GM23338 (cell line): ENCODE results near the gene HADHA. TPM values are rescaled to one million over a fixed set of nuclear protein-coding genes. Genes with fewer than 3 reads are reported as not detected.

ENCODE experiments used
- ATAC-seq: fragments of 200-7000 bp; cut with Tn5 transposase; 3 replicates; pipeline ENCODE4 v1.9.1; 2020
- DNase-seq: peaks from one replicate; pipeline ENCODE4 v3.0.0-alpha.2; 2015; ENCODE audit warnings: low spot score
- H2AFZ ChIP-seq: fragments of 200-600 bp; sonication (generic); 2 replicates; pipeline ENCODE4 v1.8.0; 2016; ENCODE audit warnings: antibody characterized with exemption, mild to moderate bottlenecking, moderate library complexity
- H3F3A ChIP-seq: fragments of 200-600 bp; sonication (generic); replicated peaks from 2 replicates; pipeline ENCODE4 v1.8.0; 2017; ENCODE audit warnings: antibody characterized with exemption, mixed run types, low read depth
- H3K27ac ChIP-seq: fragments of 200-600 bp; sonication (generic); 2 replicates; pipeline ENCODE4 v1.6.1; 2016; ENCODE audit warnings: low read depth
- H3K27me3 ChIP-seq: fragments of 200-600 bp; sonication (generic); 2 replicates; pipeline ENCODE4 v1.8.0; 2016; ENCODE audit warnings: mild to moderate bottlenecking, mixed run types, moderate library complexity; ENCODE audit not compliant: insufficient read depth
- H3K36me3 ChIP-seq: fragments of 200-600 bp; sonication (generic); 2 replicates; pipeline ENCODE4 v1.8.0; 2016; ENCODE audit warnings: mild to moderate bottlenecking; ENCODE audit not compliant: insufficient read depth
- H3K4me1 ChIP-seq: fragments of 200-600 bp; sonication (generic); 2 replicates; pipeline ENCODE4 v1.8.0; 2016; ENCODE audit warnings: mild to moderate bottlenecking, moderate library complexity; ENCODE audit not compliant: insufficient read depth
- H3K4me2 ChIP-seq: fragments of 200-600 bp; sonication (generic); 2 replicates; pipeline ENCODE4 v1.7.1; 2017; ENCODE audit warnings: mixed run types
- H3K4me3 ChIP-seq: fragments of 200-600 bp; sonication (generic); 2 replicates; pipeline ENCODE4 v1.6.1; 2016; ENCODE audit warnings: mixed run types
- H3K79me2 ChIP-seq: fragments of 200-600 bp; sonication (generic); replicated peaks from 2 replicates; pipeline ENCODE4 v1.8.0; 2017; ENCODE audit warnings: mild to moderate bottlenecking; ENCODE audit not compliant: insufficient read depth
- H3K9me2 ChIP-seq: fragments of 200-600 bp; sonication (generic); 2 replicates; pipeline ENCODE4 v1.8.0; 2017; ENCODE audit not compliant: insufficient read depth
- H4K20me1 ChIP-seq: fragments of 200-600 bp; sonication (generic); replicated peaks from 2 replicates; pipeline ENCODE4 v1.8.0; 2017; ENCODE audit warnings: mild to moderate bottlenecking; ENCODE audit not compliant: insufficient read depth
- H3K27ac Mint-ChIP-seq: 2 replicates; pipeline ENCODE4 v1.8.0; 2020; ENCODE audit warnings: inconsistent platforms, mild to moderate bottlenecking, moderate library complexity, mixed read lengths
- H3K27me3 Mint-ChIP-seq: 3 replicates; pipeline ENCODE4 v1.8.0; 2022; ENCODE audit warnings: low read depth, mild to moderate bottlenecking, moderate library complexity, mixed read lengths, inconsistent platforms; ENCODE audit not compliant: insufficient read depth, poor library complexity
- H3K36me3 Mint-ChIP-seq: 3 replicates; pipeline ENCODE4 v1.8.0; 2021; ENCODE audit warnings: low read depth, mild to moderate bottlenecking, inconsistent platforms, moderate library complexity, mixed read lengths
- H3K4me1 Mint-ChIP-seq: 3 replicates; pipeline ENCODE4 v1.8.0; 2020; ENCODE audit warnings: mild to moderate bottlenecking, inconsistent platforms, mixed read lengths
- H3K4me3 Mint-ChIP-seq: 3 replicates; pipeline ENCODE4 v1.8.0; 2021; ENCODE audit warnings: moderate library complexity, mild to moderate bottlenecking, inconsistent platforms, mixed read lengths
- H3K9me3 Mint-ChIP-seq: 3 replicates; pipeline ENCODE4 v1.8.0; 2020; ENCODE audit warnings: moderate library complexity, mild to moderate bottlenecking, inconsistent platforms, mixed read lengths
- EZH2 ChIP-seq: fragments of 200-600 bp; sonication (generic); IDR thresholded peaks from one replicate; pipeline ENCODE4 v1.8.0; 2017; ENCODE audit warnings: antibody characterized with exemption, mild to moderate bottlenecking, low read depth; ENCODE audit not compliant: unreplicated experiment
- EZH2phosphoT487 ChIP-seq: fragments of 200-600 bp; sonication (generic); IDR thresholded peaks from one replicate; pipeline ENCODE4 v1.8.1; 2018; ENCODE audit warnings: antibody characterized with exemption; ENCODE audit not compliant: unreplicated experiment
- NANOG ChIP-seq: IDR thresholded peaks from 2 replicates; pipeline ENCODE4 v1.6.1; 2016; ENCODE audit warnings: antibody characterized with exemption, borderline replicate concordance
- STAT1 ChIP-seq: IDR thresholded peaks from one replicate; pipeline ENCODE4 v1.6.1; 2016; ENCODE audit warnings: antibody characterized with exemption; ENCODE audit not compliant: unreplicated experiment
- ZNF114 ChIP-seq: fragments of 250-450 bp; sonication (Bioruptor Pico); IDR thresholded peaks from 2 replicates; pipeline ENCODE4 v1.5.0; 2020; ENCODE audit warnings: mild to moderate bottlenecking, moderate library complexity
- polyA plus RNA-seq: library from polyadenylated mRNA; unstranded; fragments of >200 nt; fragmentation: Nextera tagmentation; extraction: Ambion mirVana; gene quantifications from 2 replicates; pipeline ENCODE4 v1.2.1, GENCODE V29; 2016
- total RNA-seq: library from RNA; depleted of rRNA; stranded (reverse); fragments of >200 nt; shearing (Covaris generic); gene quantifications from 2 replicates; pipeline ENCODE4 v1.2.3, GENCODE V29; 2014
- TF ChIP-seq, protein P1 (sequence below): IDR thresholded peaks from 2 replicates; pipeline ENCODE4 v1.6.1; 2016; ENCODE audit warnings: antibody characterized with exemption
- TF ChIP-seq, protein P2 (sequence below): fragments of 250-450 bp; sonication (Bioruptor Pico); IDR thresholded peaks from 2 replicates; pipeline ENCODE4 v1.5.0; 2020; ENCODE audit warnings: mild to moderate bottlenecking, moderate library complexity
- TF ChIP-seq, protein P3 (sequence below): IDR thresholded peaks from one replicate; pipeline ENCODE4 v1.6.1; 2018; ENCODE audit warnings: antibody characterized with exemption; ENCODE audit not compliant: unreplicated experiment

The HADHA gene
- total and polyA plus RNA-seq, 2 experiments from 2014 or later, result 63.9 to 92.3 TPM

DNA sequence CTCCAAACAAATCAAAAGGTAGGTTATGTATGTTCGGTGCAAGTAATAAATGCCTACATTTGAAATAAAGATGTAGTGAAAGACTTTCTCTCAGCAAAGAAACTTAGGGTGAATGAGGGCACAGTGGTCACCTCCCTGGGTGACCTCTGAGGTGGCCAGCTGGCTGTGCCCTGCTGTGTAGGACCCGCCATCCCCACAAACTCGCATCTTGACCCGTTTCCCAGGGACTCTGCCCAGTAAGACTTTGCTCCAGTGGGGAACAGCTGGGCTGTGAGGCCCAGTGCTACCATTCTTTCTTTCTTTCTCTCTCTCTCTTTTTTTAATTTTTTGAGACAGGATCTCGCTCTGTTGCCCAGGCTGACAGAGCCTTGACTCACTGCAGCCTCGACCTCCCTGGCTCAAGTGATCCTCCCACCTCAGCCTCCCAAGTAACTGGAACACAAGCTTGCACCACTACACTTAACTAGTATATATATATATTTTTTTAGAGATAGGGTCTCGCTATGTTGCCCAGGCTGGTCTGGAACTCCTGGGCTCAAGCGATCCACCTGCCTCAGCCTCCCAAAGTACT lies 79.7 kb downstream of the HADHA start (continued):
- TF ChIP-seq, protein P1, sequence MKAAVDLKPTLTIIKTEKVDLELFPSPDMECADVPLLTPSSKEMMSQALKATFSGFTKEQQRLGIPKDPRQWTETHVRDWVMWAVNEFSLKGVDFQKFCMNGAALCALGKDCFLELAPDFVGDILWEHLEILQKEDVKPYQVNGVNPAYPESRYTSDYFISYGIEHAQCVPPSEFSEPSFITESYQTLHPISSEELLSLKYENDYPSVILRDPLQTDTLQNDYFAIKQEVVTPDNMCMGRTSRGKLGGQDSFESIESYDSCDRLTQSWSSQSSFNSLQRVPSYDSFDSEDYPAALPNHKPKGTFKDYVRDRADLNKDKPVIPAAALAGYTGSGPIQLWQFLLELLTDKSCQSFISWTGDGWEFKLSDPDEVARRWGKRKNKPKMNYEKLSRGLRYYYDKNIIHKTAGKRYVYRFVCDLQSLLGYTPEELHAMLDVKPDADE, result no peak
- TF ChIP-seq EZH2phosphoT487 (no peak), EZH2 (no peak), STAT1 (no peak), ZNF114 (CRISPR knock-in tag) (no peak), NANOG (no peak)
- TF ChIP-seq, protein P2, sequence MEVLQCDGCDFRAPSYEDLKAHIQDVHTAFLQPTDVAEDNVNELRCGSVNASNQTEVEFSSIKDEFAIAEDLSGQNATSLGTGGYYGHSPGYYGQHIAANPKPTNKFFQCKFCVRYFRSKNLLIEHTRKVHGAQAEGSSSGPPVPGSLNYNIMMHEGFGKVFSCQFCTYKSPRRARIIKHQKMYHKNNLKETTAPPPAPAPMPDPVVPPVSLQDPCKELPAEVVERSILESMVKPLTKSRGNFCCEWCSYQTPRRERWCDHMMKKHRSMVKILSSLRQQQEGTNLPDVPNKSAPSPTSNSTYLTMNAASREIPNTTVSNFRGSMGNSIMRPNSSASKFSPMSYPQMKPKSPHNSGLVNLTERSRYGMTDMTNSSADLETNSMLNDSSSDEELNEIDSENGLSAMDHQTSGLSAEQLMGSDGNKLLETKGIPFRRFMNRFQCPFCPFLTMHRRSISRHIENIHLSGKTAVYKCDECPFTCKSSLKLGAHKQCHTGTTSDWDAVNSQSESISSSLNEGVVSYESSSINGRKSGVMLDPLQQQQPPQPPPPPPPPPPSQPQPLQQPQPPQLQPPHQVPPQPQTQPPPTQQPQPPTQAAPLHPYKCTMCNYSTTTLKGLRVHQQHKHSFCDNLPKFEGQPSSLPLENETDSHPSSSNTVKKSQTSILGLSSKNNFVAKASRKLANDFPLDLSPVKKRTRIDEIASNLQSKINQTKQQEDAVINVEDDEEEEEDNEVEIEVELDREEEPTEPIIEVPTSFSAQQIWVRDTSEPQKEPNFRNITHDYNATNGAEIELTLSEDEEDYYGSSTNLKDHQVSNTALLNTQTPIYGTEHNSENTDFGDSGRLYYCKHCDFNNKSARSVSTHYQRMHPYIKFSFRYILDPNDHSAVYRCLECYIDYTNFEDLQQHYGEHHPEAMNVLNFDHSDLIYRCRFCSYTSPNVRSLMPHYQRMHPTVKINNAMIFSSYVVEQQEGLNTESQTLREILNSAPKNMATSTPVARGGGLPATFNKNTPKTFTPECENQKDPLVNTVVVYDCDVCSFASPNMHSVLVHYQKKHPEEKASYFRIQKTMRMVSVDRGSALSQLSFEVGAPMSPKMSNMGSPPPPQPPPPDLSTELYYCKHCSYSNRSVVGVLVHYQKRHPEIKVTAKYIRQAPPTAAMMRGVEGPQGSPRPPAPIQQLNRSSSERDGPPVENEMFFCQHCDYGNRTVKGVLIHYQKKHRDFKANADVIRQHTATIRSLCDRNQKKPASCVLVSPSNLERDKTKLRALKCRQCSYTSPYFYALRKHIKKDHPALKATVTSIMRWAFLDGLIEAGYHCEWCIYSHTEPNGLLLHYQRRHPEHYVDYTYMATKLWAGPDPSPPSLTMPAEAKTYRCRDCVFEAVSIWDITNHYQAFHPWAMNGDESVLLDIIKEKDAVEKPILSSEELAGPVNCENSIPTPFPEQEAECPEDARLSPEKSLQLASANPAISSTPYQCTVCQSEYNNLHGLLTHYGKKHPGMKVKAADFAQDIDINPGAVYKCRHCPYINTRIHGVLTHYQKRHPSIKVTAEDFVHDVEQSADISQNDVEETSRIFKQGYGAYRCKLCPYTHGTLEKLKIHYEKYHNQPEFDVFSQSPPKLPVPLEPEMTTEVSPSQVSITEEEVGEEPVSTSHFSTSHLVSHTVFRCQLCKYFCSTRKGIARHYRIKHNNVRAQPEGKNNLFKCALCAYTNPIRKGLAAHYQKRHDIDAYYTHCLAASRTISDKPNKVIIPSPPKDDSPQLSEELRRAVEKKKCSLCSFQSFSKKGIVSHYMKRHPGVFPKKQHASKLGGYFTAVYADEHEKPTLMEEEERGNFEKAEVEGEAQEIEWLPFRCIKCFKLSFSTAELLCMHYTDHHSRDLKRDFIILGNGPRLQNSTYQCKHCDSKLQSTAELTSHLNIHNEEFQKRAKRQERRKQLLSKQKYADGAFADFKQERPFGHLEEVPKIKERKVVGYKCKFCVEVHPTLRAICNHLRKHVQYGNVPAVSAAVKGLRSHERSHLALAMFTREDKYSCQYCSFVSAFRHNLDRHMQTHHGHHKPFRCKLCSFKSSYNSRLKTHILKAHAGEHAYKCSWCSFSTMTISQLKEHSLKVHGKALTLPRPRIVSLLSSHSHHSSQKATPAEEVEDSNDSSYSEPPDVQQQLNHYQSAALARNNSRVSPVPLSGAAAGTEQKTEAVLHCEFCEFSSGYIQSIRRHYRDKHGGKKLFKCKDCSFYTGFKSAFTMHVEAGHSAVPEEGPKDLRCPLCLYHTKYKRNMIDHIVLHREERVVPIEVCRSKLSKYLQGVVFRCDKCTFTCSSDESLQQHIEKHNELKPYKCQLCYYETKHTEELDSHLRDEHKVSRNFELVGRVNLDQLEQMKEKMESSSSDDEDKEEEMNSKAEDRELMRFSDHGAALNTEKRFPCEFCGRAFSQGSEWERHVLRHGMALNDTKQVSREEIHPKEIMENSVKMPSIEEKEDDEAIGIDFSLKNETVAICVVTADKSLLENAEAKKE (CRISPR knock-in tag), result no peak

DNA sequence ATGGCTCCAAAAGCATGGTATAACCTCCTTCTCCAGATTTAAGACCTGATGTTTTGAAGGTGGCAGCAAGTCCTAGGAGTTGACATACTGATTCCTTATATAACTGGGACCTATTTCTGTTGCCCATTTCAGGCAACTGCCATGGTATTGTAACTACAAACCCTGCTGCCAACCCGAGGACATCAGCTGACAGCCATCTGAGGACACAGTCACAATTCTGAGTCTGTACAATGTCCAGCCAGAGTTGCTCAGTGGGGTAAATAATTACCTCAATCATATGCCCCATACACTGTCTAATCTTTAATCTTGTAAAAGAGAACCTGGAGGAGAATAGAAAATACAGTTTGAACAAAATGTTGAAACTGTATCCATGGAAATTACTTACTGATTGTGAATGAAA lies 80.2 kb downstream of the HADHA start:
- no peaks in the 10 kb centered on the region for H4K20me1 ChIP-seq
- no peak overlapping the region for H3K4me2 ChIP-seq
- ATAC-seq (no peak), DNase-seq (no peak)
- H3K27ac ChIP-seq, result no peak overlapping the region
- H3K27me3 ChIP-seq, result no peaks in the 10 kb centered on the region
- no peak overlapping the region for H3K4me3 ChIP-seq
- H3K79me2 ChIP-seq, result no peaks in the 10 kb centered on the region
- H3F3A ChIP-seq, result no peaks in the 10 kb centered on the region
- no peak overlapping the region for H3K4me3 Mint-ChIP-seq
- TF ChIP-seq, protein P1, result no peak
- TF ChIP-seq ZNF114 (CRISPR knock-in tag) (no peak), STAT1 (no peak)
- TF ChIP-seq, protein P3, sequence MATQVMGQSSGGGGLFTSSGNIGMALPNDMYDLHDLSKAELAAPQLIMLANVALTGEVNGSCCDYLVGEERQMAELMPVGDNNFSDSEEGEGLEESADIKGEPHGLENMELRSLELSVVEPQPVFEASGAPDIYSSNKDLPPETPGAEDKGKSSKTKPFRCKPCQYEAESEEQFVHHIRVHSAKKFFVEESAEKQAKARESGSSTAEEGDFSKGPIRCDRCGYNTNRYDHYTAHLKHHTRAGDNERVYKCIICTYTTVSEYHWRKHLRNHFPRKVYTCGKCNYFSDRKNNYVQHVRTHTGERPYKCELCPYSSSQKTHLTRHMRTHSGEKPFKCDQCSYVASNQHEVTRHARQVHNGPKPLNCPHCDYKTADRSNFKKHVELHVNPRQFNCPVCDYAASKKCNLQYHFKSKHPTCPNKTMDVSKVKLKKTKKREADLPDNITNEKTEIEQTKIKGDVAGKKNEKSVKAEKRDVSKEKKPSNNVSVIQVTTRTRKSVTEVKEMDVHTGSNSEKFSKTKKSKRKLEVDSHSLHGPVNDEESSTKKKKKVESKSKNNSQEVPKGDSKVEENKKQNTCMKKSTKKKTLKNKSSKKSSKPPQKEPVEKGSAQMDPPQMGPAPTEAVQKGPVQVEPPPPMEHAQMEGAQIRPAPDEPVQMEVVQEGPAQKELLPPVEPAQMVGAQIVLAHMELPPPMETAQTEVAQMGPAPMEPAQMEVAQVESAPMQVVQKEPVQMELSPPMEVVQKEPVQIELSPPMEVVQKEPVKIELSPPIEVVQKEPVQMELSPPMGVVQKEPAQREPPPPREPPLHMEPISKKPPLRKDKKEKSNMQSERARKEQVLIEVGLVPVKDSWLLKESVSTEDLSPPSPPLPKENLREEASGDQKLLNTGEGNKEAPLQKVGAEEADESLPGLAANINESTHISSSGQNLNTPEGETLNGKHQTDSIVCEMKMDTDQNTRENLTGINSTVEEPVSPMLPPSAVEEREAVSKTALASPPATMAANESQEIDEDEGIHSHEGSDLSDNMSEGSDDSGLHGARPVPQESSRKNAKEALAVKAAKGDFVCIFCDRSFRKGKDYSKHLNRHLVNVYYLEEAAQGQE, result no peak
- H3K9me3 Mint-ChIP-seq, result no peaks in the 10 kb centered on the region
- no peak overlapping the region for H2AFZ ChIP-seq
- H3K36me3 Mint-ChIP-seq, result no peaks in the 10 kb centered on the region
- H3K4me1 ChIP-seq, result no peaks in the 10 kb centered on the region
- no peaks in the 10 kb centered on the region for H3K36me3 ChIP-seq
- H3K27me3 Mint-ChIP-seq, result peaks cover 4% of the 10 kb centered on the region
- H3K27ac Mint-ChIP-seq, result no peak overlapping the region
- no peaks in the 10 kb centered on the region for H3K9me2 ChIP-seq
- no peaks in the 10 kb centered on the region for H3K4me1 Mint-ChIP-seq
